Spleen (tissue), 11 donors: ENCODE measurements around the gene CSTB. TPM values are rescaled to one million over a fixed set of nuclear protein-coding genes. Genes with fewer than 3 reads are reported as not detected.

Experiments used
- DNase-seq: peaks from one replicate; pipeline ENCODE4 v3.0.0-alpha.2; 2020
- H3K27ac ChIP-seq, 8 donors: fragments of 200-600 bp; sonication (generic) in 7 of 8; 1 replicate in 4 of 8; 2 replicates in 4 of 8; pipeline versions ENCODE4 v1.5.0 to v1.8.0; 2016 to 2021; ENCODE audit warnings: inconsistent platforms in 4 of 8, mild to moderate bottlenecking in 4 of 8, moderate library complexity in 1 of 8
- H3K27me3 ChIP-seq, 7 donors: fragments of 200-600 bp; sonication (generic) in 6 of 7; replicated peaks in 1 of 7; 1 replicate in 4 of 7; 2 replicates in 3 of 7; pipeline versions ENCODE4 v1.5.0 to v1.8.0; 2016 to 2021; ENCODE audit warnings: inconsistent platforms in 3 of 7, mild to moderate bottlenecking in 1 of 7
- H3K36me3 ChIP-seq, 6 donors: fragments of 200-600 bp; sonication (generic) in 5 of 6; 1 replicate in 4 of 6; 2 replicates in 2 of 6; pipeline versions ENCODE4 v1.5.0 to v1.8.0; 2016 to 2021; ENCODE audit warnings: inconsistent platforms in 2 of 6
- H3K4me1 ChIP-seq, 6 donors: fragments of 200-600 bp; sonication (generic) in 5 of 6; 1 replicate in 3 of 6; 2 replicates in 3 of 6; pipeline versions ENCODE4 v1.5.0 to v1.8.0; 2016 to 2021; ENCODE audit warnings: inconsistent platforms in 3 of 6
- H3K4me3 ChIP-seq, 8 donors: fragments of 200-600 bp; sonication (generic) in 7 of 8; 1 replicate in 4 of 8; 2 replicates in 4 of 8; pipeline versions ENCODE4 v1.5.0 to v1.8.0; 2016 to 2021; ENCODE audit warnings: inconsistent platforms in 4 of 8, mild to moderate bottlenecking in 4 of 8, moderate library complexity in 2 of 8
- H3K9me3 ChIP-seq, 8 donors: fragments of 200-600 bp; sonication (generic) in 7 of 8; 1 replicate in 4 of 8; 2 replicates in 4 of 8; pipeline versions ENCODE4 v1.5.0 to v1.8.0; 2016 to 2021; ENCODE audit warnings: inconsistent platforms in 4 of 8
- CTCF ChIP-seq, 11 experiments: fragments of 200-600 bp in 7 of 11; fragments of 450-650 bp in 4 of 11; sonication (generic) in 4 of 11; IDR thresholded peaks in 8 of 11; conservative IDR thresholded peaks in 3 of 11; 1 replicate in 7 of 11; 2 replicates in 4 of 11; pipeline versions ENCODE4 v1.4.0 to v1.8.0; 2016 to 2021; ENCODE audit warnings: antibody characterized with exemption in 11 of 11, inconsistent platforms in 4 of 11, mild to moderate bottlenecking in 1 of 11
- POLR2A ChIP-seq, 3 donors: fragments of 450-650 bp; IDR thresholded peaks; one replicate each; pipeline ENCODE4 v1.5.1; 2017; ENCODE audit warnings: antibody characterized with exemption in 3 of 3, mild to moderate bottlenecking in 1 of 3
- POLR2AphosphoS5 ChIP-seq, 3 donors: sonication (generic); formaldehyde crosslinking; IDR thresholded peaks; one replicate each; pipeline ENCODE4 v1.5.1; 2017; ENCODE audit warnings: antibody characterized with exemption in 3 of 3
- WGBS, 5 donors: extraction: QIAGEN DNeasy Blood & Tissue Kit in 3 of 5; methylation state at CpG; one replicate each; pipeline versions ENCODE4 v1.1.5 to v1.1.7; 2013 to 2018; 5-methylcytosine and 5-hydroxymethylcytosine counted together
- intact Hi-C: fragments of 100-400 bp; cut with DNase I; formaldehyde crosslinking; loops from one replicate; pipeline ENCODE4 v1.15.0; 2023; ENCODE audit warnings: low total_unique reads
- polyA plus RNA-seq, 3 donors: library from polyadenylated mRNA; stranded (reverse); fragments of 200-250 nt; gene quantifications; one replicate each; pipeline ENCODE4 v1.2.1, GENCODE V29; 2013
- total RNA-seq, 7 donors: library from RNA; depleted of rRNA in 3 of 7; stranded (reverse); fragments of >200 nt in 3 of 7; fragmentation: NEBNext Ultra II Directional in 4 of 7; extraction: Animal tissue kit (Norgen Biotek cat#: 25700) in 4 of 7; gene quantifications; one replicate each; pipeline versions ENCODE4 v1.1.0 to v1.2.1, GENCODE V29; 2016 to 2021
- donor health status: healthy with polysubstance abuse.
- donor health status: DM: no; HTN: no; CAD: no; lungs with moderate emphysema.
- donor health status: DM: no; HTN: no; CAD: no.
- donor health status: Bipolar disorder and iron deficiency.
- donor health status: healthy.
- donor health status: DM: no; HTN: no; CAD: no.
- donor health status: DM: yes; HTN: yes; CAD: no.

The CSTB gene
- total and polyA plus RNA-seq, 10 donors, result 10.5 to 93.8 (median 33.2) TPM

- Histone ChIP-seq H3K27me3 (no peaks in the 10 kb centered on the region), H3K4me3 (no peak overlapping the region), H3K4me1 (peaks cover 0 to 16% (median 8%) of the 10 kb centered on the region in 6 donors), H3K36me3 (peaks cover 4 to 98% (median 93%) of the 10 kb centered on the region in 6 donors), H3K27ac (no peak overlapping the region), H3K9me3 (no peaks in the 10 kb centered on the region)
- intact Hi-C loops, result no loop called here
- no peak for TF ChIP-seq CTCF (IDR thresholded peaks at IDR 0.05 in 8 of 11, conservative IDR thresholded peaks at IDR 0.05 in 3 of 11)
- no peak for TF ChIP-seq POLR2AphosphoS5 (IDR thresholded peaks at IDR 0.05)
- TF ChIP-seq POLR2A (IDR thresholded peaks at IDR 0.05), result no peak
- peak; percentile 70 for DNase-seq
- WGBS, 5 donors, result 95 to 97% (median 96%) methylated on average over 13 to 17 of the region's 17 CpGs
These were observed 24.0 kb upstream of the CSTB start for GRCh38 chr21:43800124-43800523.

- H3K36me3 ChIP-seq, result peaks cover 4 to 100% (median 98%) of the 10 kb centered on the region in 6 donors
- H3K4me1 ChIP-seq, result peaks cover 0 to 8% (median under 1%) of the 10 kb centered on the region in 6 donors
- DNase-seq, result no peak
- H3K4me3 ChIP-seq, result no peak overlapping the region
- no peaks in the 10 kb centered on the region for H3K9me3 ChIP-seq
- 87 to 95% (median 91%) methylated on average over 19 of the region's 19 CpGs for whole genome bisulfite sequencing, 5 donors
- no peak overlapping the region for H3K27ac ChIP-seq
- H3K27me3 ChIP-seq, result no peaks in the 10 kb centered on the region
- TF ChIP-seq POLR2A (IDR thresholded peaks at IDR 0.05), result no peak
- peak in 1 of 3 donors; percentile 10 for TF ChIP-seq POLR2AphosphoS5 (IDR thresholded peaks at IDR 0.05)
- intact Hi-C loops, result no loop called here
These were observed 23.3 kb upstream of the CSTB start for GRCh38 chr21:43799301-43799840.

GRCh38 chr21:43797925-43798715 lies 22.0 kb upstream of the CSTB start:
- Histone ChIP-seq H3K9me3 (no peaks in the 10 kb centered on the region), H3K27ac (no peak overlapping the region), H3K36me3 (peaks cover 4 to 100% (median 99%) of the 10 kb centered on the region in 6 donors), H3K27me3 (no peaks in the 10 kb centered on the region), H3K4me3 (no peak overlapping the region), H3K4me1 (peaks cover 0 to 4% (median 0%) of the 10 kb centered on the region in 6 donors)
- 91 to 95% (median 93%) methylated on average over 26 to 30 of the region's 30 CpGs for WGBS, 5 donors
- intact Hi-C loops, result no loop called here
- TF ChIP-seq POLR2AphosphoS5 (IDR thresholded peaks at IDR 0.05), result peak in 1 of 3 donors; percentile 13
- TF ChIP-seq POLR2A (IDR thresholded peaks at IDR 0.05), result no peak
- no peak for TF ChIP-seq CTCF (IDR thresholded peaks at IDR 0.05 in 8 of 11, conservative IDR thresholded peaks at IDR 0.05 in 3 of 11)
- no peak for DNase-seq

- Histone ChIP-seq H3K36me3 (peaks cover 4 to 100% (median 99%) of the 10 kb centered on the region in 6 donors), H3K4me3 (no peak overlapping the region), H3K9me3 (no peaks in the 10 kb centered on the region), H3K27me3 (no peaks in the 10 kb centered on the region), H3K27ac (no peak overlapping the region), H3K4me1 (peaks cover 0 to 7% (median 0%) of the 10 kb centered on the region in 6 donors)
- WGBS, 5 donors, result 90 to 100% (median 92%) methylated on average over 1 to 19 of the region's 19 CpGs
- intact Hi-C loops, result no loop called here
- TF ChIP-seq POLR2A (IDR thresholded peaks at IDR 0.05), result no peak
- no peak for TF ChIP-seq CTCF (IDR thresholded peaks at IDR 0.05 in 8 of 11, conservative IDR thresholded peaks at IDR 0.05 in 3 of 11)
- TF ChIP-seq POLR2AphosphoS5 (IDR thresholded peaks at IDR 0.05), result no peak
- peak; percentile 70 for DNase-seq
These were observed 21.3 kb upstream of the CSTB start for GRCh38 chr21:43797415-43797814.
